NCI-H510A (cell line): ENCODE measurements around the gene VRK3.
"Not testable (repeated sequence)": the region's sequence is repeated elsewhere in the genome, so short reads cannot be mapped to it uniquely, and the experiment has no call there.

Experiments
- DNase-seq: peaks from one replicate; lab custom pipeline; 2025; lab: John Stamatoyannopoulos, UW

The VRK3 gene

GRCh38 chr19:49988007-49988406 is 37.2 kb downstream of the VRK3 start:
- no peak for DNase-seq

DNA sequence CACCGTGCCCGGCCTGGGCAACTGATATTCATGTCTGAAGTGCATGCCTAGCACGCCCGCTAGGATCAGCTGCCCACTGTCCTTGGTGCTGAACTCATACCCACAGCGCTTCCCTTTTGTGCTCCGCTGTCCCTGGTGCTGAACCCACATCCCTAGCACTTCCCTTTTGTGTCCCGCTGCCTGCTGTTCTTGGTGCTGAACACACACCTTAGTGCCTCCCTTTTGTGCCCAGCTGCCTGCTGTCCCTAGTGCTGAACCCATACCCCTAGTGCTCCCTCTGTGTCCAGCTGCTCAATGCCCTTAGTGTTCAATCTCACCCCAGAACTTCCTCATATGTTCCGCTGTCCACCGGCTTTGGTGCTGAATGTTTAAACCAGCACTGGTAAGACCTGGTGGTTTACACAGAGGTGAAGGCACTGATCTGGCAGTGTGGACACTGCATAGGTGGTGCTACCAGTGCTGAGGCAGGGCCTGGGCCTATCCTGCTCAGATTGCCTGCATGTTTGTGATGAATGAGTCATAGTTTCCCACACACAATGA is 37.9 kb downstream of the VRK3 start:
- no peak for DNase-seq

DNA sequence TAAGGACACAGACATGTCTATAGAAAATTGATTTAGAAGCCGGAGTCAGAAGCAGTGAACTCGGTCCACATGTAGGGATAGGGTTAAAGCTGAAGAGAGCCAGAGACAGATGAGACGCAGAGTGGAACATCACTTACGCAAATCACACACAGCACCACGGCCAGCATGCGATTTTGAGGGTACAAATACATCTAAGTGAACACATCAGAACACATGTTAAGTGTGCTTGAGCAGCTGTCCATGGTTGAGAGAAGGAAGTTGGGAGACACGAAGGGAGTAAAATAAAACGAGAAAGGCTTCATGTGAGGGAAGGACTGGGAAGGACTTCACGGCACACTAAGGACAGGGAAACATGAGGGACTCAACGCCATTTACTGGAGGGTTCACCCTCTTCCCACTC is 38.8 kb downstream of the VRK3 start:
- DNase-seq: no peak

DNA sequence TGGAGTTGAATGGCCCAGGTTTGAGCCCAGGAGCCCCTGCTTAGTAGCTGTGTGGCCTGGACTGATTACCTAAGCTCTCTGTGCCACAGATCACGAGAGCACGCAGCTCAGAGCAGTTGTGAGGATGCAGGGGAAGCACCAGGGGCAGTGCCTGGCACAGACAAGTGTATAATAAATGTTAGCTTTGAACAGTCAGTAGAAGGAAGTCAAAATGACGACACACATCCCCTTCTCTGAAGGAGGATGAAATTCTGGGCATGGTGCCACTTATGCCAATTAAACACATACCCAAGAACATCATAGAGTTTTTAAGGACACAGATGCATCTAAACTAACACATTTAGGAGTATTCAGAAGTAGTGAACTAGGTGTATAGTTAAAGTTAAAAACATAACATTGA is 39.3 kb downstream of the VRK3 start:
- DNase-seq: no peak

GRCh38 chr19:49984491-49984890 is 40.7 kb downstream of the VRK3 start:
- no peak for DNase-seq

GRCh38 chr19:49983645-49984229 is 41.4 kb downstream of the VRK3 start:
- DNase-seq: no peak

- no peak for DNase-seq
These were observed 43.3 kb downstream of the VRK3 start for GRCh38 chr19:49981603-49982593.

DNA sequence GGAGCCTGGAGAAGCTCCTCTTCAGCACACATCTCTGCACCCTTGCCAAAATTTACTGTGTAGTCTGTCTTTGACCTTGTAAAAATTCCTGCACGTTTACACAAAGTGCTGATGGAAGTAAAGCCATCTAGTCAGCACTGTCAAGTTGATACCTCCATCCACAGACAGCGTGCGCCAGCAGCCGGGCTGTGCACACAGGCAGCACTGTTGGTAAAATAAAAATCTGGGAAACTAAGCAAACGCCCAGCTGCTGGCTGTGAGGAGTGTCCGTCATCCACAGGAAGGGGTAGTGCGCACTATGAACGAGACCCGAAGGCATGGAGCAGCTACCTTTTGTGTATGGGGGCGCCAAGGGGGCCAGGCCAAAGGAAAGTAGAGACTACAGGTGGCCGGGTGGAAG is 46.8 kb downstream of the VRK3 start:
- DNase-seq: no peak

- DNase-seq: no peak
These were observed 47.3 kb downstream of the VRK3 start for GRCh38 chr19:49977881-49978280.

- DNase-seq: no peak
These were observed 48.1 kb downstream of the VRK3 start for GRCh38 chr19:49977076-49977475.

- DNase-seq: no peak
These were observed 48.7 kb downstream of the VRK3 start for GRCh38 chr19:49976496-49976895.

DNA sequence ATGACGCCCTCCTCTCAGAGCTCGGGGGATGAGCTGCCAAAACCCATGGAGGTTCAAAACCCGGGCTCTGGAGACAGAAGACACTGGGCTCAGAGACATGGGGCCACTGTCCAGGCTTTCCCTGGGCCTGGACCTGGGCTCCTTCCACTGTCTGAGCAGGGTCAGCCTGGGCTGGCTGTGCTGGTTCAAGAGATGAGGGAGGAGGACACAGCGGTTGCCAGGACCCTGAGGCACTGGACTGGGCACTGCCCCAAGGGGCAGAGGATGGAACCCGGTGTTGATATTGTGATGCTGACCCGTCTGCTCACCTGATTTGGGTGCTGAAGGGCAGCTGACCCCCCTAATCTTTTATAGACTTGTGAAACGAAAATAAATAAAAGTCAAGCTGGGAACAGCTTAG is 50.1 kb downstream of the VRK3 start:
- no peak for DNase-seq

DNA sequence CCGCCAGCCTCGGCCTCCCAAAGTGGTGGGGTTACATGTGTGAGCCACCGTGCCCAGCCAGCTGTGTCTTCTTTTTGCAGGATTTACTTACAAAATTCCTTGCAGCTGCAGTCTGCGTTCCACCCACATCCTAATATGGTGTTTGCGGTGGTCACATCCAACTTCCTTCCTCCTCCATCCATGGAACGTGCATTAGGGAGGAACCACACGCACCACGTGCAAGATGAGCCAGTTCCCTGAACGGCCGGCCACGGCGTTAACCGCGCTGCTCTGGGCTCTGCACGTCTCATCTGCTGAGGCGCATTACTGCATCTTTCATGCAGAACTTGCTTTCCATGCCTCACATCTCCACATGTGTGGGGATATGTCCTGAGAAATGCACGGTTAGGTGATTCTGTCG is 51.2 kb downstream of the VRK3 start:
- DNase-seq: no peak

GRCh38 chr19:49972841-49973240 is 52.3 kb downstream of the VRK3 start:
- DNase-seq: no peak

DNA sequence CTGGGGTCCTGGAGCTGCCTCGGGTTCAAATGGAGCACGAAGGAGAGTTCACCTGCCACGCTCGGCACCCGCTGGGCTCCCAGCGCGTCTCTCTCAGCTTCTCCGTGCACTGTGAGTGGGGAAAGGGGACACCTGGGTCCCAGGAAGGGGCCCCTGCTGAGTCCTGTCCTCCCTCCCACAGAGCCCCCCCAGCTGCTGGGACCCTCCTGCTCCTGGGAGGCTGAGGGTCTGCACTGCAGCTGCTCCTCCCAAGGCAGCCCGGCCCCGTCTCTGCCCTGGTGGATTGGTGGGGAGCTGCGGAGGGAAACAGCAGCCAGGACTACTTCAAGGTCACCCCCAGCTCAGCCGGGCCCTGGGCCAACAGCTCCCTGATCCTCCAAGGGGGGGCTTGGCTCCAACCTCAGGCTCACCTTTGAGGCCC is 53.2 kb downstream of the VRK3 start:
- no peak for DNase-seq

GRCh38 chr19:49969355-49969754 is 55.8 kb downstream of the VRK3 start:
- not testable (repeated sequence) for DNase-seq

DNA sequence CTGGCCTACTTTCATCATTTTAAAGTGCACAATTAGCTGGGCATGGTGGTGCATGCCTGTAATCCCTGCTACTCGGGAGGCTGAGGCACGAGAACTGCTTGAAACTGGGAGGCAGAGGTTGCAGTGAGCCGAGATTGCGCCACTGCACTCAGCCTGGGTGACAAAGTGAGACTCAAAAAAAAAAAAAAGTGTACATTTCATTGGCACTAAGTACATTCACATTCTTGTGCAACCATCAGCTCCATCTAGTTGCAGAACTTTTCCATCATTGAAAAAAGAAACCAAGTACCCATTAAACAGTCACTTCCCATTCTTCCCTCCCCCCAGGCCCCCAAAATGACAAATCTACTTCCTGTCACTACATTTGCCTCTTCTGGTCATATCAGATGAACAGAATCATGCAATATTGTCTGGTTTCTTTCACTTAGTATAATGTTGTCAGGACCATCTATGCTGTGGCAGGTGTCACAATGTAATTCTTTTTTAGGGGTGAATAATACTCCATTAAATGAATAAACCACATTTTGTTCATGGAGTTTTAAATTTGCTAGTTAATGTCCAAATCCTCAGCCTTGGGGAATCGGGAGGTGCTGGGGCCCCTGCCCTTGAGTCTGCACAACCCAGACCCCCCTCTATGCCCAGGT is 56.8 kb downstream of the VRK3 start:
- no peak for DNase-seq

DNA sequence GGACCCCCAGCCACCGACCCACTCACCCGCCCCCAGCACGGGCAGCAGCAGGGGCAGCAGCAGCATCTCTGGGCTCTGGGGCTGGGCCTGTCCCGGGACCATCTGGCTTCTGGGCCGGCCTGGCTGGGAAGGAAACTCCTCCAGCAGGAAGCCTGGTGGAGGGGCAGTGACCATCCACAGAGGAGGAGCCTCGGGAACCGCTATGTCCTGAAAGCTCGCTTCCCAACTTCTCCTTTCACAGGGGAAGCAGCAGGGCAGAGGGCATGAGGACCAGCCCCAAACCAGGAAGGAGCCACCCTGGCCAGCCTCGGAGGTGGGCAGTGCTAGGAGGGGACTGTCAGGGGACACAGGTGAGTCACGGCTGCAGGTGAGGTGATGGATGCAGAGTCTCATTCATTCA is 64.2 kb downstream of the VRK3 start, which contains the start of gene SIGLEC11:
Gene SIGLEC11 (minus strand): TSS at position 193 of the 400 bp plus-strand sequence. CDS start 91 bp downstream, at position 102.
- not testable (repeated sequence) for DNase-seq

GRCh38 chr19:49959892-49960291 is 65.3 kb downstream of the VRK3 start:
- DNase-seq: not testable (repeated sequence)

GRCh38 chr19:49958596-49958995 is 66.6 kb downstream of the VRK3 start:
- not testable (repeated sequence) for DNase-seq

- DNase-seq: not testable (repeated sequence)
These were observed 67.0 kb downstream of the VRK3 start for GRCh38 chr19:49958144-49958543.

- no peak for DNase-seq
These were observed 67.8 kb downstream of the VRK3 start for GRCh38 chr19:49957262-49957915.
